Fibroblast of lung (primary cell): ENCODE measurements around the gene ANKMY1. TPM values are rescaled to one million over a fixed set of nuclear protein-coding genes. Genes with fewer than 3 reads are reported as not detected.

Experiments used
- DNase-seq, 2 donors: peaks; one replicate each; pipeline versions ENCODE4 v3.0.0 to v3.0.0-alpha.2; 2010; ENCODE audit warnings: low read depth in 2 of 2
- H2AFZ ChIP-seq: 2 replicates; pipeline ENCODE4 v1.5.1; 2012; ENCODE audit warnings: low read length, control low read depth, inconsistent platforms
- H3K27ac ChIP-seq: 2 replicates; pipeline ENCODE4 v1.5.1; 2011; ENCODE audit warnings: low read length, control low read depth; ENCODE audit not compliant: insufficient read depth
- H3K27me3 ChIP-seq: 2 replicates; pipeline ENCODE4 v1.5.1; 2011; ENCODE audit warnings: mild to moderate bottlenecking, low read length; ENCODE audit not compliant: control insufficient read depth, insufficient read depth
- H3K36me3 ChIP-seq: 2 replicates; pipeline ENCODE4 v1.5.1; 2011; ENCODE audit warnings: low read length; ENCODE audit not compliant: control insufficient read depth, insufficient read depth
- H3K4me1 ChIP-seq: 2 replicates; pipeline ENCODE4 v1.5.1; 2011; ENCODE audit warnings: low read length; ENCODE audit not compliant: control insufficient read depth, insufficient read depth; ENCODE audit errors: extremely low read depth
- H3K4me2 ChIP-seq: 2 replicates; pipeline ENCODE4 v1.5.1; 2011; ENCODE audit warnings: low read length, control low read depth; ENCODE audit not compliant: insufficient read depth; ENCODE audit errors: extremely low read depth
- H3K4me3 ChIP-seq, 4 experiments: fragments of 200-600 bp in 1 of 4; sonication (generic) in 1 of 4; replicated peaks in 1 of 4; 2 replicates each; pipeline ENCODE4 v1.5.1; 2011 to 2016; ENCODE audit warnings: low read length in 4 of 4, low read depth in 3 of 4, mild to moderate bottlenecking in 3 of 4, control low read depth in 2 of 4, inconsistent platforms in 1 of 4, mixed read lengths in 1 of 4; ENCODE audit not compliant: insufficient read depth in 1 of 4; ENCODE audit errors: control extremely low read depth in 1 of 4
- H3K79me2 ChIP-seq: 2 replicates; pipeline ENCODE4 v1.5.1; 2012; ENCODE audit warnings: mild to moderate bottlenecking, low read length, inconsistent platforms; ENCODE audit not compliant: control insufficient read depth, insufficient read depth
- H3K9ac ChIP-seq: 2 replicates; pipeline ENCODE4 v1.5.1; 2011; ENCODE audit warnings: mild to moderate bottlenecking, low read length, control low read depth; ENCODE audit not compliant: insufficient read depth
- H3K9me3 ChIP-seq: 2 replicates; pipeline ENCODE4 v1.5.1; 2012; ENCODE audit warnings: low read depth, low read length; ENCODE audit not compliant: control insufficient read depth, insufficient read depth
- H4K20me1 ChIP-seq: 2 replicates; pipeline ENCODE4 v1.5.1; 2011; ENCODE audit warnings: low read length; ENCODE audit not compliant: control insufficient read depth, insufficient read depth; ENCODE audit errors: extremely low read depth
- CTCF ChIP-seq, 2 donors: IDR thresholded peaks in 1 of 2; conservative IDR thresholded peaks in 1 of 2; 1 replicate in 1 of 2; 2 replicates in 1 of 2; pipeline ENCODE4 v1.5.1; 2011 to 2012; ENCODE audit warnings: low read length in 2 of 2, control low read depth in 1 of 2, inconsistent platforms in 1 of 2, low read depth in 1 of 2, mild to moderate bottlenecking in 1 of 2
- EZH2 ChIP-seq: IDR thresholded peaks from 2 replicates; pipeline ENCODE4 v1.5.1; 2012; ENCODE audit warnings: low read length, control low read depth, mild to moderate bottlenecking; ENCODE audit errors: missing control alignments
- polyA plus RNA-seq, 2 donors: library from polyadenylated mRNA; depleted of rRNA in 1 of 2; stranded (reverse) in 1 of 2; unstranded in 1 of 2; fragments of >200 nt; gene quantifications; 2 replicates each; pipeline ENCODE4 v1.2.1, GENCODE V29; 2011 to 2012; ENCODE audit warnings: missing spikeins in 1 of 2
- total RNA-seq: library from RNA; depleted of rRNA; stranded (reverse); fragments of >200 nt; gene quantifications from 2 replicates; pipeline ENCODE4 v1.2.1, GENCODE V29; 2014

The ANKMY1 gene
- total and polyA plus RNA-seq, 2 donors (not counting 1 experiment from before 2014, with no cell fraction given), result 2.8 to 7.4 TPM

DNA sequence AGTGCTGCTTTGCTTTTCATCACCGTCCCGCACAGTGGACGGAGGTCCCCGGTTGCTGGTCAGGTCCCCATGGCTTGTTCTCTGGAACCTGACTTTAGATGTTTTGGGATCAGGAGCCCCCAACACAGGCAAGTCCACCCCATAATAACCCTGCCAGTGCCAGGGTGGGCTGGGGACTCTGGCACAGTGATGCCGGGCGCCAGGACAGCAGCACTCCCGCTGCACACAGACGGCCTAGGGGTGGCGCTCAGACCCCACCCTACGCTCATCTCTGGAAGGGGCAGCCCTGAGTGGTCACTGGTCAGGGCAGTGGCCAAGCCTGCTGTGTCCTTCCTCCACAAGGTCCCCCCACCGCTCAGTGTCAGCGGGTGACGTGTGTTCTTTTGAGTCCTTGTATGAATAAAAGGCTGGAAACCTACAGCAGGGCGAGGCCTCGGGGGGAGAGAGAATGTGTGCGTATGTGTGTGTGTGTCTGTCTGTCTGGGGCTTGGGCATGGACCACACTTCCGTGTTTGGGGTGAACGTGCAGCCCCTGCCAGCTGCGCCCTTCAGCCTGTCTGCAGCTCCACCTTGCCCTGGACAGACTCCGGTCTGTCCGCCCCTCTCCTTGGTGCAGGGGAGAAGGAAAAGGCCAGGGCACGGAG, 90.0 kb downstream of the ANKMY1 start:
- H3K9me3 ChIP-seq, result no peaks in the 10 kb centered on the region

GRCh38 chr2:240467149-240467642, 90.6 kb downstream of the ANKMY1 start:
- no peak for DNase-seq
- Histone ChIP-seq H3K4me3 (no peak overlapping the region), H3K4me2 (no peak overlapping the region), H3K27me3 (no peaks in the 10 kb centered on the region), H3K27ac (no peak overlapping the region), H3K79me2 (no peaks in the 10 kb centered on the region), H3K9me3 (no peaks in the 10 kb centered on the region), H3K4me1 (no peaks in the 10 kb centered on the region), H3K36me3 (peaks cover 34% of the 10 kb centered on the region), H2AFZ (no peak overlapping the region), H4K20me1 (no peaks in the 10 kb centered on the region), H3K9ac (no peak overlapping the region)
- TF ChIP-seq CTCF (conservative IDR thresholded peaks at IDR 0.05 in 1 of 2, IDR thresholded peaks at IDR 0.05 in 1 of 2; ENCODE audit: low read depth in 1 of 2, low read length in 2 of 2) (no peak), EZH2 (no peak)

More for the DNA sequence above, 90.0 kb downstream of the ANKMY1 start:
- Histone ChIP-seq H4K20me1 (no peaks in the 10 kb centered on the region), H3K4me1 (no peaks in the 10 kb centered on the region), H2AFZ (no peak overlapping the region), H3K4me3 (no peak overlapping the region), H3K27ac (no peak overlapping the region), H3K79me2 (no peaks in the 10 kb centered on the region), H3K4me2 (no peak overlapping the region), H3K9ac (no peak overlapping the region), H3K27me3 (no peaks in the 10 kb centered on the region), H3K36me3 (peaks cover 28% of the 10 kb centered on the region)
- no peak for DNase-seq
- TF ChIP-seq EZH2 (no peak), CTCF (conservative IDR thresholded peaks at IDR 0.05 in 1 of 2, IDR thresholded peaks at IDR 0.05 in 1 of 2; ENCODE audit: low read depth in 1 of 2, low read length in 2 of 2) (no peak)

- no peaks in the 10 kb centered on the region for H3K27me3 ChIP-seq
- H3K9ac ChIP-seq, result no peak overlapping the region
- TF ChIP-seq EZH2 (no peak), CTCF (conservative IDR thresholded peaks at IDR 0.05 in 1 of 2, IDR thresholded peaks at IDR 0.05 in 1 of 2; ENCODE audit: low read depth in 1 of 2, low read length in 2 of 2) (no peak)
- no peak overlapping the region for H3K4me3 ChIP-seq
- H3K4me2 ChIP-seq, result no peak overlapping the region
- no peak overlapping the region for H2AFZ ChIP-seq
- no peak overlapping the region for H3K27ac ChIP-seq
- H3K36me3 ChIP-seq, result peaks cover 39% of the 10 kb centered on the region
- H3K9me3 ChIP-seq, result no peaks in the 10 kb centered on the region
- no peak for DNase-seq
- H3K4me1 ChIP-seq, result no peaks in the 10 kb centered on the region
- H3K79me2 ChIP-seq, result no peaks in the 10 kb centered on the region
- no peaks in the 10 kb centered on the region for H4K20me1 ChIP-seq
Measured at GRCh38 chr2:240466579-240467148, 91.1 kb downstream of the ANKMY1 start.
